Erythroblast (primary cell): ENCODE data around the gene TMEM62.
"Not testable (repeated sequence)": the region's sequence is repeated elsewhere in the genome, so short reads cannot be mapped to it uniquely, and the experiment has no call there.

Experiments
- GATA1 ChIP-seq: IDR thresholded peaks from 2 replicates; pipeline ENCODE4 v1.6.1; 2011; ENCODE audit warnings: low read depth, mild to moderate bottlenecking, control low read depth, low read length, moderate library complexity
- POLR2A ChIP-seq: IDR thresholded peaks from 2 replicates; pipeline ENCODE4 v1.6.1; 2011; ENCODE audit warnings: mild to moderate bottlenecking, low read length

DNA sequence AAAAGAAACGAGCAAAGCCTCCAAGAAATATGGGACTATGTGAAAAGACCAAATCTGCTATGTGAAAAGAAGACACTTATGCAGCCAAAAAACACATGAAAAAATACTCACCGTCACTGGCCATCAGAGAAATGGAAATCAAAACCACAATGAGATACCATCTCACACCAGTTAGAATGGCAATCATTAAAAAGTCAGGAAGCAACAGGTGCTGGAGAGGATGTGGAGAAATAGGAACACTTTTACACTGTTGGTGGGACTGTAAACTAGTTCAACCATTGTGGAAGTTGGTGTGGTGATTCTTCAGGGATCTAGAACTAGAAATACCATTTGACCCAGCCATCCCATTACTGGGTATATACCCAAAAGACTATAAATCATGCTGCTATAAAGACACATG is 43.8 kb downstream of the TMEM62 start:
- not testable (repeated sequence) for TF ChIP-seq POLR2A, GATA1
